SIG-M5 treated with dmso at 0.1 percent for 504 hours (cell line): Measurements from ENCODE around the gene ASCL5.

Experiments
- DNase-seq: peaks from one replicate; lab custom pipeline; 2025; ENCODE audit not compliant: unreplicated experiment; lab: John Stamatoyannopoulos, UW

ASCL5 gene

GRCh38 chr1:201111672-201112071, 15.3 kb downstream of the ASCL5 start:
- no peak for DNase-seq

GRCh38 chr1:201111156-201111555, 15.8 kb downstream of the ASCL5 start:
- DNase-seq, result no peak

DNA sequence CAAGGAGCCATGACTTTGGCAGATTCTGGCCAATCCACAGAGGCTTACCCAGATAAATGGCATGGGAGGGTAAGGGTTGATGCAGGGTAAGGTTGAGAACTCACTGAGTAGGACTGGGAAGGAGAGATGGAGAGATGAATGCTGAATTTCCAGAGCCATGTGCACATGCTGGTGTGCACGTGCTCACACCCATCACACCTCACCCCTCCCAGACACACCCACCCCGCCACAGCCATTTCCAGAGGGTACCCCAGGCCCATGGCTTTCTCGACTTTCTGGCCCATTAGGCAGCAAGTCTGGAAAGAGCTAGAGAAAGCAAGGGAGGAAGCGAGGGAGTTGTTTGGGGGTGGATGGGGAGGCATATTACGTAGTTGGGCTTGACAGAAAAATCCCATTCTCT, 16.4 kb downstream of the ASCL5 start:
- DNase-seq, result no peak

DNA sequence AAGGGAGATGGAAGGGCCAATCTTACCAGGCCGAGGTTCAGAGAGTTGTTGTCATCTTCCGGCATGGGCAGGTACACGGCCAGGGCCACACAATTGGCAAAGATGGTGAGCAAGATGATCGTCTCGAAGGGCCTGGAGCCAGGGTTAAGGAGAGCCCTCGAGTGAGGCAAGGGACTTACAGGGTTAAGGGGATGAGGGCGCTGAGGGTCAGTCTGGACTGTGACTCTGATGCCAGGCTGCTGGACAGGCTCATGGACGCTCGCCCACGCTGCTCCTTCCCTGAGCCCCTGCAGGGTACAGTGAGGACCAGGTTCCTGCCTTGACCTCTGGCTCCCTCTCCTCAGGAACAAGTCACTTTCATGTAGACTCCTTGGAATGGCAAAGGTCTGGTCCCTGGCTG, 16.8 kb downstream of the ASCL5 start:
- no peak for DNase-seq

DNA sequence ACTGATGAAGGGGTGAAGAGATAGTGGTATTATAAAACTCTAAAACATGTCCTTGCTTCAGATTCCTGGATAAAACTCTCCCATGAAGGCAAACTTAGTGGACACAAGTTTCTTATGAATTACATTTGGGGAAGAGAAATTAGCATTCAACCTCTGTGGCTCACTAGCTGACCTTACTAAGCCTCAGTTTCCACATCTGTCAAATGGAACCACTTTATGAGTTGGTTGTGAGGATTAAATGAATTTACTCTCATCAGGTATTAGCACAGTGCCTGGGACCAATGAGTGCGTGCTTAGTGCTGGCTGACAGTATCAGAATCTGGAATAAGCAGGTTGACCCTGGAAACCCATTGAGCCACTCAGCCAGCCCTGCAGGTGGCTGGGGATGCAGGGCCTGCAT, 17.3 kb downstream of the ASCL5 start:
- no peak for DNase-seq

GRCh38 chr1:201108614-201109013, 18.4 kb downstream of the ASCL5 start:
- no peak for DNase-seq

DNA sequence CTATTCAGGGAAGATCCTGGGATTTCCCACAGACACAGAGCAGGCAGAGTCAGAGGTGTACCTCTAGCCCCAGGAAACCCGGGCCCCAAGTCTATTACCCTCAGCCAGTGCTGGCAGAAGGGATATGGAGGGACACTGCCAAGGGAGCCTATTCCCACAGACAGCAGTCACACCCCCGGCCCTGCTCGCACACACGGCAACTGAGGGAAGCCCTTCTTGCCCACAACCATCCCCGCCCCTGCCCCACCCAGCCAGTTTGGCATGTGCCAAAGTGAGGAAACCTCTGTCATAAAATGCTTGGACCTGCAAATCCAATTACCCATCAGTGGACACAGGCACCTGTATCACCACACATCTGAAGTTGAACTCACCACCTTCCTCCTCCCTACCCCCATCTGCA, 21.3 kb downstream of the ASCL5 start:
- no peak for DNase-seq

- DNase-seq, result no peak
These were observed 22.8 kb downstream of the ASCL5 start for GRCh38 chr1:201104141-201104540.

GRCh38 chr1:201103666-201104065, 23.3 kb downstream of the ASCL5 start:
- DNase-seq, result no peak

GRCh38 chr1:201100169-201100930, 26.6 kb downstream of the ASCL5 start:
- DNase-seq, result no peak

DNA sequence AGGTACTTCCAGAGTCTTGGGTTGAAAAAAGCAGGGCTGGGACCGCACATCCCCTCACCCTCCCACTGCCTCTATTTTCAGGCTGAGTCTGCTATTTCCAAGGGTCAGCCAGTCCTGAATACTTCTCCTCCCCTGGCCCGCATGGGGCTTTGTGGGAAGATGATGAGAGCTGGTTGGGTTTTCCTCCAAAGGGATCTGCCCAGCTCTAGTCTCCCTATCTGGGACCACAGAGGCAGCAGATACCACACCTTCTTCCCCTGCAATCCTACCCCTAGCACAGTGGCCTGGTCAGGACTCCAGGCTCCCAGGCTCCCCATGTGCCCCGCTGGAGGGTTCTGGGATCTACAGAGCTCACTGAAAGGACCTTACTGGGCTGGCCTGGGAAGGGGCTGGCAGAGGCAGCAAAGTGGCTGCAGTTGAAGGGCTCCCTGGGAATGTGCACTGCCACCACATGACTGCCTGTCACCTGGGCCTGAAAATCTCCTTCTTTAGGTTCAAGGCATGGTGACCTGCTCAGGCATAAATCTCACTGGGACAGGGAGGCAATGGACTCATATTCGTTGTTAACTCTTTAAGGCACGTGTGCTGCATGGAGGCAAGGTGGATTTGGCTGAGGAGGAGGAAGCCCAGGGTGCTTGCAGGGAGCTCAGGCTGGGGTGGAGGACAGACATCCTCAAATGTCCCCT, 27.8 kb downstream of the ASCL5 start:
- no peak for DNase-seq

DNA sequence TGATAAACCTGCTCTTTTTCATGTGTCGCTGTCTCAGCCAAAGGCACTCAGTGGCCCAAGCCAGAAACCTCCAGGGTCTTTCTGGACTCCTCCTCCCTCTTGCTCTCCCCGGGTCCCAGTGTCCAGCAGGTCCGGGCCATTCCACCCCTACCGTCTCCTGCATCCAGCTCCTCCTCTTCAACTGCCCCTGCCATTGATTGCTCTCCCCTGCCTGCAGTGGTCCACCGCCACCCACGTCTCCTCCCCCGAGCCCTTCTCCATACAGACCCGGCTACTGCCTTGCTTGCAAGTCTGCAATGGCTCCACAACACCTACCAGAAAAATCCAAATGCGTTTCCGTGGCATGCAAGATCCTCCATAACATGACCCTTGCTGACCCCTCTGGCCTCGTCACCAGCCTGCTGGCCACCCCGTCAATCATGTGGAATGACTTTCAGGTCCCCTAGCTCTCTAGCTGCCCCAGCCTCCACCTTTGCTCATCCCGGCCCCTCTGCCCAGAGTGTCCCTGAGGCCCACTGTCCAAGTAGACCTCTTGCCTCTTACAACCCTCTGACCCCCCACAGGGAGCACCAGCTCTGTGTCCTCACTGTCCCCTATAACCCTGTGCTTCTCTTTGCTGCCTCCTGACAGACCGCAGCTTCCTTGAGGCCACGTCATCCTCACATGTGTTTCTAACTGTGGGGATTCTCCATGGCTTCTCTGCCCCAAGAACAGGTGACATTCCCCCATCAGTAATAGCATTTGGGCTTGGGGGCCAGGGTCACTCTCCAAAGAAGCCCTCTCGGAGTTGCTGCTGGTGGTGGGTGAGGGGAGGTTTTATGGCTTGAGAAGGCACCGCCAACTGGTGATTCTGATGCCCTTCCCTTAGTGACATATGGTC, 29.8 kb downstream of the ASCL5 start:
- DNase-seq, result no peak

- no peak for DNase-seq
These were observed 30.9 kb downstream of the ASCL5 start for GRCh38 chr1:201096041-201096461.

- DNase-seq, result no peak
These were observed 31.4 kb downstream of the ASCL5 start for GRCh38 chr1:201095581-201095980.

DNA sequence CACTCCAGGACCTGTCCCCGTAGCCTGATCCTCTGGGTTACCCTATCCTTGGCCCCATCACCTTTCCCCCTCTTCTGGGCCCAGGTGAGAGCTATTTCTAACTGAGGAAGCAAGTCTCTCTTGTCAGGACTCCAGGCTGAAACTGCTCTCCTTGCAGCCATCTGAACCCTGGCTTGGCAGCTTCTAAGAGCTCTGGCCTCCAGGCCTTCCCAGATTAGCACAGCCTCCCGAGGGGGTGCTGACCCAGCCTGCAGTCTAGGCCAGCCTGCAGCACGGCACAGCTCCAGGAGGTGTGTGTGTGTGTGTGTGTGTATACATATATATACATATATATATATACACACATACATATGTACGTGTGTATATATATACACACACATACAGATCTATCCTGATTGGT, 32.2 kb downstream of the ASCL5 start:
- no peak for DNase-seq

- DNase-seq, result no peak
These were observed 33.0 kb downstream of the ASCL5 start for GRCh38 chr1:201093962-201094361.

- no peak for DNase-seq
These were observed 33.4 kb downstream of the ASCL5 start for GRCh38 chr1:201093561-201093960.

DNA sequence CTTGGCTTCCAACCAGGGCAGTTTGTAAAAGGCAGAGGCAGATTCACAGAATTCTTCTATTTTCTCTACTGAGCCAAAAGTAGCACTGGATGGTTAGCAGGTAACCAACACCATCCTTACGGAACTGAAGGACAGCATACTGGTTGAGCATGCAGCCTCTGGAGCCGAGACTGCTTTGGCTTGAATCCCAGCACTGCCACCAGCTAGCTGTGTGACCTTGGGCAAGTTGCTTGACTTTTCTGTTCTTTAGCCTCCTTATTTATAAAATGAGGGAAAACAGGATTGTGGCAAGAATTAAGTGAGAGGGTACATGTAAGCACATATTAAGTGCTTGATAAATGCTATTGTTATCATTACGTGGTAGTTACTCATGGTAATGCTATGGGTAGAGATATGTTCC, 34.2 kb downstream of the ASCL5 start:
- DNase-seq, result no peak

GRCh38 chr1:201091256-201091655, 35.7 kb downstream of the ASCL5 start:
- no peak for DNase-seq

GRCh38 chr1:201090541-201090940, 36.4 kb downstream of the ASCL5 start:
- no peak for DNase-seq

GRCh38 chr1:201089596-201089995, 37.4 kb downstream of the ASCL5 start:
- DNase-seq, result no peak
